Right lung (tissue), 5 donors: Measurements from ENCODE around the gene HDX. TPM values are rescaled to one million over a fixed set of nuclear protein-coding genes. Genes with fewer than 3 reads are reported as not detected.
"Not testable (repeated sequence)": the region's sequence is repeated elsewhere in the genome, so short reads cannot be mapped to it uniquely, and the experiment has no call there.

Source experiments
- DNase-seq, 2 donors: peaks; one replicate each; pipeline ENCODE4 v3.0.0-alpha.2; 2013
- polyA plus RNA-seq, 5 donors: library from polyadenylated mRNA; unstranded; fragments of 120-200 nt; gene quantifications; one replicate each; pipeline versions ENCODE4 v1.2.1 to v1.2.3, GENCODE V29; 2013; ENCODE audit warnings: inconsistent platforms in 1 of 5, low replicate concordance in 1 of 5; ENCODE audit not compliant: insufficient read length in 5 of 5, insufficient read depth in 1 of 5

HDX gene
- polyA plus RNA-seq, 5 donors = 4.8 to 8.2 (median 7.4) TPM

- DNase-seq = no peak
These were observed 145.0 kb downstream of the HDX start for GRCh38 chrX:84357296-84357695.

GRCh38 chrX:84340968-84341367, 161.3 kb downstream of the HDX start:
- DNase-seq = no peak

- DNase-seq = no peak
These were observed 162.5 kb downstream of the HDX start for GRCh38 chrX:84339507-84340364.

- no peak for DNase-seq
These were observed 165.6 kb downstream of the HDX start for GRCh38 chrX:84336646-84337045.

- DNase-seq = no peak
These were observed 167.1 kb downstream of the HDX start for GRCh38 chrX:84335121-84335520.

GRCh38 chrX:84322083-84322827, 180.0 kb downstream of the HDX start:
- DNase-seq = no peak

GRCh38 chrX:84320614-84321013, 181.6 kb downstream of the HDX start:
- no peak for DNase-seq

- no peak for DNase-seq
These were observed 182.2 kb downstream of the HDX start for GRCh38 chrX:84320023-84320422.

GRCh38 chrX:84318661-84319060, 183.6 kb downstream of the HDX start:
- no peak for DNase-seq

GRCh38 chrX:84315946-84316345, 186.3 kb downstream of the HDX start:
- DNase-seq = not testable (repeated sequence)
